ENCODE data around the gene CDC42.
"Not testable (repeated sequence)": the region's sequence is repeated elsewhere in the genome, so short reads cannot be mapped to it uniquely, and the experiment has no call there.

The CDC42 gene

GRCh38 chr1:22052115-22053016 lies at the start of gene CDC42:
Gene CDC42 (plus strand): TSS chr1:22052709. CDS start chr1:22078479, 25,770 bp downstream.
- peak; percentile 97 for DNase-seq (ENCODE audit: low read depth, low spot score)

GRCh38 chr1:22002875-22003274 lies 49.6 kb upstream of the CDC42 start:
- not testable (repeated sequence) for DNase-seq (ENCODE audit: low read depth, low spot score)

GRCh38 chr1:22003959-22004358 lies 48.5 kb upstream of the CDC42 start:
- DNase-seq (ENCODE audit: low read depth, low spot score): not testable (repeated sequence)

- peak; percentile 46 for DNase-seq (ENCODE audit: low read depth, low spot score)
These were observed 47.0 kb upstream of the CDC42 start for GRCh38 chr1:22005261-22006149.

GRCh38 chr1:22006736-22007135 lies 45.8 kb upstream of the CDC42 start:
- DNase-seq (ENCODE audit: low read depth, low spot score): not testable (repeated sequence)

- not testable (repeated sequence) for DNase-seq (ENCODE audit: low read depth, low spot score)
These were observed 45.2 kb upstream of the CDC42 start for GRCh38 chr1:22007262-22007661.

GRCh38 chr1:22009566-22009965 lies 42.9 kb upstream of the CDC42 start:
- not testable (repeated sequence) for DNase-seq (ENCODE audit: low read depth, low spot score)

GRCh38 chr1:22012752-22013151 lies 39.8 kb upstream of the CDC42 start:
- DNase-seq (ENCODE audit: low read depth, low spot score): not testable (repeated sequence)

- DNase-seq (ENCODE audit: low read depth, low spot score): not testable (repeated sequence)
These were observed 37.8 kb upstream of the CDC42 start for GRCh38 chr1:22014575-22015206.

GRCh38 chr1:22018583-22019559 lies 33.6 kb upstream of the CDC42 start:
- DNase-seq (ENCODE audit: low read depth, low spot score): no peak

- DNase-seq (ENCODE audit: low read depth, low spot score): no peak
These were observed 31.4 kb upstream of the CDC42 start for GRCh38 chr1:22021061-22021460.

GRCh38 chr1:22024485-22025367 lies 27.8 kb upstream of the CDC42 start:
- peak; percentile 56 for DNase-seq (ENCODE audit: low read depth, low spot score)

- DNase-seq (ENCODE audit: low read depth, low spot score): peak; percentile 94
These were observed 26.9 kb upstream of the CDC42 start for GRCh38 chr1:22025368-22026155.

- no peak for DNase-seq (ENCODE audit: low read depth, low spot score)
These were observed 25.6 kb upstream of the CDC42 start for GRCh38 chr1:22026924-22027289.

- DNase-seq (ENCODE audit: low read depth, low spot score): no peak
These were observed 22.5 kb upstream of the CDC42 start for GRCh38 chr1:22030057-22030456.

- peak; percentile 32 for DNase-seq (ENCODE audit: low read depth, low spot score)
These were observed 22.0 kb upstream of the CDC42 start for GRCh38 chr1:22030473-22030872.

GRCh38 chr1:22031214-22031962 lies 21.1 kb upstream of the CDC42 start:
- peak; percentile 86 for DNase-seq (ENCODE audit: low read depth, low spot score)

- DNase-seq (ENCODE audit: low read depth, low spot score): not testable (repeated sequence)
These were observed 17.7 kb upstream of the CDC42 start for GRCh38 chr1:22034834-22035233.

Data from ELF-1 (cell line).